H1 (cell line): ENCODE data around the gene U2AF1L4. TPM values are rescaled to one million over a fixed set of nuclear protein-coding genes. Genes with fewer than 3 reads are reported as not detected.

Experiments
- CTBP2 ChIP-seq: IDR thresholded peaks from 2 replicates; pipeline ENCODE4 v1.7.0; 2011; ENCODE audit warnings: borderline replicate concordance, mild to moderate bottlenecking, moderate library complexity, mixed read lengths, low read length; ENCODE audit not compliant: insufficient read depth, insufficient read length
- POLR2A ChIP-seq, 2 experiments: IDR thresholded peaks; 1 replicate in 1 of 2; 2 replicates in 1 of 2; pipeline ENCODE4 v1.6.1; 2011; ENCODE audit warnings: low read depth in 2 of 2, low read length in 2 of 2, mild to moderate bottlenecking in 2 of 2; ENCODE audit errors: control extremely low read depth in 1 of 2
- RAD21 ChIP-seq, 2 experiments: IDR thresholded peaks in 1 of 2; conservative IDR thresholded peaks in 1 of 2; 2 replicates each; pipeline ENCODE4 v1.6.1; 2011; ENCODE audit warnings: low read depth in 2 of 2, low read length in 2 of 2, improper control_type of control experiment in 1 of 2, inconsistent platforms in 1 of 2, mild to moderate bottlenecking in 1 of 2, moderate library complexity in 1 of 2
- TAF7 ChIP-seq: optimal IDR thresholded peaks from 2 replicates; pipeline ENCODE3; 2011; ENCODE audit warnings: low read depth, mild to moderate bottlenecking, inconsistent platforms, low read length, moderate library complexity, borderline replicate concordance
- polyA plus RNA-seq, 7 experiments: library from polyadenylated mRNA; depleted of rRNA in 3 of 7; stranded (reverse) in 5 of 7; unstranded in 2 of 7; fragments of >200 nt in 5 of 7; fragments of 200-250 nt in 2 of 7; gene quantifications; 1 replicate in 5 of 7; 2 replicates in 1 of 7; 4 replicates in 1 of 7; pipeline versions ENCODE4 v1.2.1 to v1.2.3, GENCODE V29; 2011 to 2013; ENCODE audit warnings: missing spikeins in 2 of 7, mixed read lengths in 2 of 7
- total RNA-seq: library from RNA; stranded (reverse); fragmentation: NEBNext Ultra II Directional; extraction: Animal tissue kit (Norgen Biotek cat#: 25700); gene quantifications from 2 replicates; pipeline ENCODE4 v1.2.1, GENCODE V29; 2021
- TF ChIP-seq, protein P1 (sequence below), 3 experiments: IDR thresholded peaks; 1 replicate in 2 of 3; 2 replicates in 1 of 3; pipeline versions ENCODE4 v1.5.1 to v1.6.1; 2011; ENCODE audit warnings: low read length in 3 of 3, mild to moderate bottlenecking in 3 of 3, inconsistent platforms in 2 of 3, low read depth in 1 of 3, moderate library complexity in 1 of 3; ENCODE audit not compliant: insufficient read depth in 1 of 3; ENCODE audit errors: control extremely low read depth in 1 of 3
- TF ChIP-seq, protein P2 (sequence below): IDR thresholded peaks from 2 replicates; pipeline ENCODE4 v1.6.1; 2012; ENCODE audit warnings: inconsistent platforms

U2AF1L4 gene
- total and polyA plus RNA-seq, 2 of the 8 experiments (the other 6 are each of a cell fraction or from before 2014, with no cell fraction given), result 15.1 to 32.7 TPM

DNA sequence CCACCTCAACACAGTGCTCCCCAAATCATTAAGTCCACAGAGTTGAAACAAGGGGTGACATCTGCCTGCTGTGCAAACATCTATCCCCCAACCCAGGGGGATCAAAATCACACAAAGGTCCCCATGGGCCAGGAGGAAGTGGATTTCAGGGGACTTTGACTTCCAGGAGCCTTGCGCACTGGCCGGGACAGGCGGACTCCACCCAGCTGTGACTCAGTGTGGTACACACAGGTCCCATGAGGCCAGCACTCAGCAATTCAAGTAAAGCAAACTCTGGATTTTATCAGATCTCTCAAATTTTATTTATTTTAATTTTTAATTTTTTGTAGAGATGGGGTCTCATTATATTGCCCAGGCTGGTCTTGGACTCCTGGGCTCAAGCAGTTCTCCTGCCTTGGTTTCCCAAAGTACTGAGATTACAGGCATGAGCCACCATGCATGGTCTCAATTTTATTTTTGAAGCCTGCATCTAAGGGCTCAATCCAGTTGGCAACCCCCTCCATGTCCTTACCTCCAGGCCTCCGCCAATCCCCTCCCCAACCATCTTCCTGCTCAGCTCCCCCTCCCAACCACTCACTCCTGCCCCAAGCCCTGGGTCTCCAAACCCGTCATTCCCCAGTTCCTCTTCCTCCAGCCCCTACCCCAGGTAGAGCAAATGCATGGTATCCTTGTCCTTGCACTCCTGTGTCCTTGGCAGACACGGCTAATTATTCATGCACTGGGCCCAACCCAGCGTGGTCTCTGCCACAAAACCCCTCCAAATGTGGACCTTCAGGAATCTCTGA, 48.4 kb upstream of the U2AF1L4 start (continued):
- no peak for TF ChIP-seq CTBP2
- TF ChIP-seq POLR2A (IDR thresholded peaks at IDR 0.05; ENCODE audit: control extremely low read depth in 1 of 2, low read depth in 2 of 2, low read length in 2 of 2), result no peak
- TF ChIP-seq, protein P1, sequence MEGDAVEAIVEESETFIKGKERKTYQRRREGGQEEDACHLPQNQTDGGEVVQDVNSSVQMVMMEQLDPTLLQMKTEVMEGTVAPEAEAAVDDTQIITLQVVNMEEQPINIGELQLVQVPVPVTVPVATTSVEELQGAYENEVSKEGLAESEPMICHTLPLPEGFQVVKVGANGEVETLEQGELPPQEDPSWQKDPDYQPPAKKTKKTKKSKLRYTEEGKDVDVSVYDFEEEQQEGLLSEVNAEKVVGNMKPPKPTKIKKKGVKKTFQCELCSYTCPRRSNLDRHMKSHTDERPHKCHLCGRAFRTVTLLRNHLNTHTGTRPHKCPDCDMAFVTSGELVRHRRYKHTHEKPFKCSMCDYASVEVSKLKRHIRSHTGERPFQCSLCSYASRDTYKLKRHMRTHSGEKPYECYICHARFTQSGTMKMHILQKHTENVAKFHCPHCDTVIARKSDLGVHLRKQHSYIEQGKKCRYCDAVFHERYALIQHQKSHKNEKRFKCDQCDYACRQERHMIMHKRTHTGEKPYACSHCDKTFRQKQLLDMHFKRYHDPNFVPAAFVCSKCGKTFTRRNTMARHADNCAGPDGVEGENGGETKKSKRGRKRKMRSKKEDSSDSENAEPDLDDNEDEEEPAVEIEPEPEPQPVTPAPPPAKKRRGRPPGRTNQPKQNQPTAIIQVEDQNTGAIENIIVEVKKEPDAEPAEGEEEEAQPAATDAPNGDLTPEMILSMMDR (IDR thresholded peaks at IDR 0.05; ENCODE audit: control extremely low read depth in 1 of 3, insufficient read depth in 1 of 3, low read depth in 1 of 3, low read length in 3 of 3), result no peak
- TF ChIP-seq TAF7, result no peak
- TF ChIP-seq RAD21 (IDR thresholded peaks at IDR 0.05 in 1 of 2, conservative IDR thresholded peaks at IDR 0.05 in 1 of 2; ENCODE audit: low read depth in 2 of 2, low read length in 2 of 2), result no peak
- TF ChIP-seq, protein P2, sequence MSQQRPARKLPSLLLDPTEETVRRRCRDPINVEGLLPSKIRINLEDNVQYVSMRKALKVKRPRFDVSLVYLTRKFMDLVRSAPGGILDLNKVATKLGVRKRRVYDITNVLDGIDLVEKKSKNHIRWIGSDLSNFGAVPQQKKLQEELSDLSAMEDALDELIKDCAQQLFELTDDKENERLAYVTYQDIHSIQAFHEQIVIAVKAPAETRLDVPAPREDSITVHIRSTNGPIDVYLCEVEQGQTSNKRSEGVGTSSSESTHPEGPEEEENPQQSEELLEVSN, result no peak
- TF ChIP-seq, all 59 proteins: peak for 0
